SK-N-SH treated with all-trans-retinoic acid at 6 μM for 48 hours (cell line): ENCODE measurements around the gene ZNF8.

Source experiments
- ATAC-seq: fragments of 200-7000 bp; cut with Tn5 transposase; 3 replicates; pipeline ENCODE4 v1.9.1; 2020; ENCODE audit warnings: mild to moderate bottlenecking, moderate library complexity
- BACH2 ChIP-seq: fragments of 250-450 bp; sonication (Bioruptor Pico); IDR thresholded peaks from 2 replicates; pipeline ENCODE4 v1.9.0; 2021; ENCODE audit warnings: mild to moderate bottlenecking, borderline replicate concordance
- CSDC2 ChIP-seq: fragments of 250-450 bp; sonication (Bioruptor Pico); IDR thresholded peaks from 2 replicates; pipeline ENCODE4 v1.5.0; 2020; ENCODE audit warnings: mild to moderate bottlenecking, moderate library complexity
- OSR1 ChIP-seq: fragments of 250-450 bp; sonication (Bioruptor Pico); IDR thresholded peaks from 2 replicates; pipeline ENCODE4 v1.8.0; 2022; ENCODE audit warnings: moderate library complexity, mild to moderate bottlenecking, inconsistent platforms
- RARB ChIP-seq: fragments of 250-450 bp; sonication (Bioruptor Pico); IDR thresholded peaks from 2 replicates; pipeline ENCODE4 v1.8.0; 2021; ENCODE audit warnings: mild to moderate bottlenecking, moderate library complexity
- SNAI2 ChIP-seq: fragments of 250-450 bp; sonication (Bioruptor Pico); IDR thresholded peaks from 2 replicates; pipeline ENCODE4 v1.5.0; 2020; ENCODE audit warnings: mild to moderate bottlenecking, moderate library complexity
- TCF4 ChIP-seq: fragments of 250-450 bp; sonication (Bioruptor Pico); IDR thresholded peaks from 2 replicates; pipeline ENCODE4 v1.8.0; 2021; ENCODE audit warnings: mild to moderate bottlenecking, moderate library complexity, borderline replicate concordance
- ZC3H10 ChIP-seq: fragments of 250-450 bp; sonication (Bioruptor Pico); IDR thresholded peaks from 2 replicates; pipeline ENCODE4 v1.5.1; 2021; ENCODE audit warnings: mild to moderate bottlenecking, moderate library complexity
- ZFP3 ChIP-seq: fragments of 250-450 bp; sonication (Bioruptor Pico); IDR thresholded peaks from 2 replicates; pipeline ENCODE4 v1.5.0; 2020; ENCODE audit warnings: mild to moderate bottlenecking, moderate library complexity
- ZNF8 ChIP-seq: fragments of 450-650 bp; formaldehyde crosslinking; IDR thresholded peaks from 2 replicates; pipeline ENCODE4 v1.5.0; 2020; ENCODE audit warnings: mild to moderate bottlenecking, moderate library complexity
- TF ChIP-seq, protein P1 (sequence below): fragments of 250-450 bp; sonication (Bioruptor Pico); IDR thresholded peaks from 2 replicates; pipeline ENCODE4 v1.8.0; 2020; ENCODE audit warnings: mild to moderate bottlenecking, moderate library complexity, borderline replicate concordance
- TF ChIP-seq, protein P2 (sequence below): fragments of 250-450 bp; sonication (Bioruptor Pico); IDR thresholded peaks from 2 replicates; pipeline ENCODE4 v1.5.0; 2020; ENCODE audit warnings: mild to moderate bottlenecking, moderate library complexity
- TF ChIP-seq, protein P3 (sequence below): fragments of 250-450 bp; sonication (Bioruptor Pico); IDR thresholded peaks from 2 replicates; pipeline ENCODE4 v1.8.0; 2021; ENCODE audit warnings: low read depth, mild to moderate bottlenecking, moderate library complexity, borderline replicate concordance

Gene ZNF8

DNA sequence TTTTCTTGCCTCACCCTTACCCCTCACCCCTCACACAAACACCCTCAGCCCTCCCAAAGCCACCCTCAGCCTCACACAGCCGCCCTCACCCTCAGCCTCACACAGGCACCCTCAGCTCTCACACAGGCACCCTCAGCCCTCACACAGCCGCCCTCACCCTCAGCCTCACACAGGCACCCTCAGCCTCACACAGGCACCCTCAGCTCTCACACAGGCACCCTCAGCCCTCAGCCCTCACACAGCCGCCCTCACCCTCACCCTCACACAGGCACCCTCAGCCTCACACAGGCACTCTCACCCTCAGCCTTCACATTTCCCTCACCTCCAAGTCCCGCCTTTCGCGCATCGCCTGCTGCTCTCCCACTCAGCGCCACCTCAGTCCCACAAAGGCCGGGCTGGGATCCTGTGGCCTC is 47.8 kb downstream of the ZNF8 start:
- no peak for TF ChIP-seq ZC3H10 (CRISPR knock-in tag)
- TF ChIP-seq BACH2 (CRISPR knock-in tag) = no peak
- TF ChIP-seq, protein P1, sequence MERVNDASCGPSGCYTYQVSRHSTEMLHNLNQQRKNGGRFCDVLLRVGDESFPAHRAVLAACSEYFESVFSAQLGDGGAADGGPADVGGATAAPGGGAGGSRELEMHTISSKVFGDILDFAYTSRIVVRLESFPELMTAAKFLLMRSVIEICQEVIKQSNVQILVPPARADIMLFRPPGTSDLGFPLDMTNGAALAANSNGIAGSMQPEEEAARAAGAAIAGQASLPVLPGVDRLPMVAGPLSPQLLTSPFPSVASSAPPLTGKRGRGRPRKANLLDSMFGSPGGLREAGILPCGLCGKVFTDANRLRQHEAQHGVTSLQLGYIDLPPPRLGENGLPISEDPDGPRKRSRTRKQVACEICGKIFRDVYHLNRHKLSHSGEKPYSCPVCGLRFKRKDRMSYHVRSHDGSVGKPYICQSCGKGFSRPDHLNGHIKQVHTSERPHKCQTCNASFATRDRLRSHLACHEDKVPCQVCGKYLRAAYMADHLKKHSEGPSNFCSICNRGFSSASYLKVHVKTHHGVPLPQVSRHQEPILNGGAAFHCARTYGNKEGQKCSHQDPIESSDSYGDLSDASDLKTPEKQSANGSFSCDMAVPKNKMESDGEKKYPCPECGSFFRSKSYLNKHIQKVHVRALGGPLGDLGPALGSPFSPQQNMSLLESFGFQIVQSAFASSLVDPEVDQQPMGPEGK = no peak
- TF ChIP-seq SNAI2 (CRISPR knock-in tag) = no peak
- TF ChIP-seq, protein P2, sequence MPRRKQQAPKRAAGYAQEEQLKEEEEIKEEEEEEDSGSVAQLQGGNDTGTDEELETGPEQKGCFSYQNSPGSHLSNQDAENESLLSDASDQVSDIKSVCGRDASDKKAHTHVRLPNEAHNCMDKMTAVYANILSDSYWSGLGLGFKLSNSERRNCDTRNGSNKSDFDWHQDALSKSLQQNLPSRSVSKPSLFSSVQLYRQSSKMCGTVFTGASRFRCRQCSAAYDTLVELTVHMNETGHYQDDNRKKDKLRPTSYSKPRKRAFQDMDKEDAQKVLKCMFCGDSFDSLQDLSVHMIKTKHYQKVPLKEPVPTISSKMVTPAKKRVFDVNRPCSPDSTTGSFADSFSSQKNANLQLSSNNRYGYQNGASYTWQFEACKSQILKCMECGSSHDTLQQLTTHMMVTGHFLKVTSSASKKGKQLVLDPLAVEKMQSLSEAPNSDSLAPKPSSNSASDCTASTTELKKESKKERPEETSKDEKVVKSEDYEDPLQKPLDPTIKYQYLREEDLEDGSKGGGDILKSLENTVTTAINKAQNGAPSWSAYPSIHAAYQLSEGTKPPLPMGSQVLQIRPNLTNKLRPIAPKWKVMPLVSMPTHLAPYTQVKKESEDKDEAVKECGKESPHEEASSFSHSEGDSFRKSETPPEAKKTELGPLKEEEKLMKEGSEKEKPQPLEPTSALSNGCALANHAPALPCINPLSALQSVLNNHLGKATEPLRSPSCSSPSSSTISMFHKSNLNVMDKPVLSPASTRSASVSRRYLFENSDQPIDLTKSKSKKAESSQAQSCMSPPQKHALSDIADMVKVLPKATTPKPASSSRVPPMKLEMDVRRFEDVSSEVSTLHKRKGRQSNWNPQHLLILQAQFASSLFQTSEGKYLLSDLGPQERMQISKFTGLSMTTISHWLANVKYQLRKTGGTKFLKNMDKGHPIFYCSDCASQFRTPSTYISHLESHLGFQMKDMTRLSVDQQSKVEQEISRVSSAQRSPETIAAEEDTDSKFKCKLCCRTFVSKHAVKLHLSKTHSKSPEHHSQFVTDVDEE (CRISPR knock-in tag) = no peak
- TF ChIP-seq, protein P3, sequence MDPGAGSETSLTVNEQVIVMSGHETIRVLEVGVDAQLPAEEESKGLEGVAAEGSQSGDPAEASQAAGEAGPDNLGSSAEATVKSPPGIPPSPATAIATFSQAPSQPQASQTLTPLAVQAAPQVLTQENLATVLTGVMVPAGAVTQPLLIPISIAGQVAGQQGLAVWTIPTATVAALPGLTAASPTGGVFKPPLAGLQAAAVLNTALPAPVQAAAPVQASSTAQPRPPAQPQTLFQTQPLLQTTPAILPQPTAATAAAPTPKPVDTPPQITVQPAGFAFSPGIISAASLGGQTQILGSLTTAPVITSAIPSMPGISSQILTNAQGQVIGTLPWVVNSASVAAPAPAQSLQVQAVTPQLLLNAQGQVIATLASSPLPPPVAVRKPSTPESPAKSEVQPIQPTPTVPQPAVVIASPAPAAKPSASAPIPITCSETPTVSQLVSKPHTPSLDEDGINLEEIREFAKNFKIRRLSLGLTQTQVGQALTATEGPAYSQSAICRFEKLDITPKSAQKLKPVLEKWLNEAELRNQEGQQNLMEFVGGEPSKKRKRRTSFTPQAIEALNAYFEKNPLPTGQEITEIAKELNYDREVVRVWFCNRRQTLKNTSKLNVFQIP (CRISPR knock-in tag) = no peak
- ATAC-seq = peak; percentile 60

DNA sequence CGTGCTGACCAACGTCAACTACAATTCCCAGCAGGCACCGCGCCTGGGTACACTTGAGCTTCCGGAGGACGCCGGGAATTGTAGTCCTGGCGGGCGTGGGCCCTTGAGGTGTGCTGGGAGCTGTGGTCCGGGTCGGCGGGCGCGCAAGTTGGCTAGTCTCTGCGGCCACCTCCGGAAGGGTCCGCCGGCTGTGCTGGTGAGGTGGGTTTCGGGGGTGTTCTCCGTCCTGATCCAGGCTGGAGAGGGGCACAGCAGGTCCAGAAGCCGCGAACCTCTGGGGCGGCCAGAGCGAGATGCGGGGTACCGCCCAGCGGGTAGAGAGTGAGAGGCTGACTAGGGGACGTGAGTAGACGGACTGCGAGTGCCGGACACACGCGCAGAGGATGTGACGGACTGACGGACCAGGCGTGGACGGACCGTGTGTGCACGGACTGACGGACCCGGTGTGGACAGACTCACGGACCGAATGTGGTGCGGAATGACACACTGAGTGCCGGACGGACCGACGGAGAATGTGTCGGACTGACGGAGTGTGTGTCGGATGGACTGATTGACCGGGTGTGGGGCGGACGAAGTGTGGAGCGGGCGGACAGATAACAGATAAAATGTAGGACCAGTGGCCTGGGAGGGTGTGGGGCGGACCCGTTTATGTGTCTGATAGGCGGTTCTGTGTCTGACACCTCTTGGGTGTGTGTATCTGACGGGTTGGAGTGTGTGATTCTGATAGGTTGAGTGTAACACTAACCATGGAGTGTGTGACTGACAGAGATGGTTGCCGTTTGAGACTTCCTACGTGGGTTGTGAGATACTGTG is 48.4 kb downstream of the ZNF8 start, which contains the start of gene ZSCAN22:
Gene ZSCAN22 (plus strand): TSS at position 81 of the 813 bp plus-strand sequence. CDS start 7,809 bp downstream, outside the sequence.
- TF ChIP-seq ZNF8 (CRISPR knock-in tag) = no peak
- TF ChIP-seq, protein P2 (CRISPR knock-in tag) = peak; percentile 57; the same call in 1 of the 2 replicates
- TF ChIP-seq, protein P3 (CRISPR knock-in tag) = 0 out of 2 replicates have a peak, but pooled peaks have one; percentile 56
- peak; percentile 77; the same call in 1 of the 2 replicates for TF ChIP-seq ZFP3 (CRISPR knock-in tag)
- TF ChIP-seq CSDC2 = 0 out of 2 replicates have a peak, but pooled peaks have one; percentile 74
- ATAC-seq = peak; percentile 96

DNA sequence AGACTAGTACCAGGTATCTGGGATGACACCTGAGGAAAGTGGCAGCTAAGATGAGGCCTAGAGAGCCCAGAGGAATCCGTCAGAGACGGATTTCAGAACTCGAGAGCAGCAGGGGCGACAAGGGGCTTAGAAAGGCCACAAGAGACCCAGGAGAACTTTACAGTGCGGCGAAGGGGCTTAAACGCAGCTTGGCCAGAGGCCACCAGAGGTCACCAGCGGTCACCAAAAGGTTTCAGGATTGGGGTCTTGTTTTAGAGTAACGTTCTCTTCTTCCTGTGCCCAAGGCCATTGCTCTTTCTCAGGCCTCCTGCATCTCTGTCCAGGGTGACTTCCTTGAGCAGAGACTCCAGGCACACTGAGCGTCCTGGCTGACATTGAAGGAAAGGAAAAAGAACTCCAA is 50.2 kb downstream of the ZNF8 start:
- ATAC-seq = no peak

More for the DNA sequence above, 50.2 kb downstream of the ZNF8 start:
- TF ChIP-seq OSR1 (CRISPR knock-in tag) (no peak), TCF4 (CRISPR knock-in tag) (no peak), ZC3H10 (CRISPR knock-in tag) (no peak), ZNF8 (CRISPR knock-in tag) (no peak), BACH2 (CRISPR knock-in tag) (no peak), RARB (no peak), SNAI2 (CRISPR knock-in tag) (no peak)
- TF ChIP-seq, protein P3 (CRISPR knock-in tag) = no peak
- TF ChIP-seq, protein P1 = no peak
